Measurements from ENCODE around the gene TMEM185A. TPM values are rescaled to one million over a fixed set of nuclear protein-coding genes. Genes with fewer than 3 reads are reported as not detected.
"Not testable (repeated sequence)": the region's sequence is repeated elsewhere in the genome, so short reads cannot be mapped to it uniquely, and the experiment has no call there.

TMEM185A gene
- polyA plus RNA-seq, 12 donors = 15.2 to 38.1 (median 34.3) TPM; not detected in 1

GRCh38 chrX:149629730-149630387, 1.7 kb downstream of the TMEM185A start:
- DNase-seq = no peak

GRCh38 chrX:149628768-149629167, 2.8 kb downstream of the TMEM185A start:
- DNase-seq = no peak

- DNase-seq = no peak
Measured at GRCh38 chrX:149628280-149628679, 3.3 kb downstream of the TMEM185A start.

- DNase-seq = not testable (repeated sequence)
Measured at GRCh38 chrX:149626829-149627228, 4.8 kb downstream of the TMEM185A start.

- DNase-seq = not testable (repeated sequence)
Measured at GRCh38 chrX:149619662-149620061, 11.9 kb downstream of the TMEM185A start.

GRCh38 chrX:149618871-149619270, 12.7 kb downstream of the TMEM185A start:
- no peak for DNase-seq

- DNase-seq = no peak
Measured at GRCh38 chrX:149611623-149612175, 19.9 kb downstream of the TMEM185A start.

- DNase-seq = no peak
Measured at GRCh38 chrX:149610511-149610910, 21.1 kb downstream of the TMEM185A start.

GRCh38 chrX:149607699-149608098, 23.9 kb downstream of the TMEM185A start:
- DNase-seq = no peak

GRCh38 chrX:149605248-149605885, 26.2 kb downstream of the TMEM185A start:
- DNase-seq = not testable (repeated sequence)

- not testable (repeated sequence) for DNase-seq
Measured at GRCh38 chrX:149598603-149599002, 33.0 kb downstream of the TMEM185A start.

GRCh38 chrX:149595943-149596342, 35.6 kb downstream of the TMEM185A start:
- not testable (repeated sequence) for DNase-seq

GRCh38 chrX:149595214-149595613, 36.4 kb downstream of the TMEM185A start, which contains the start of gene HSFX2:
TSS of gene HSFX2 (minus strand) at chrX:149595314. CDS start at chrX:149594700, 614 bp downstream.
- not testable (repeated sequence) for DNase-seq

GRCh38 chrX:149590993-149591392, 40.6 kb downstream of the TMEM185A start:
- DNase-seq = not testable (repeated sequence)

- not testable (repeated sequence) for DNase-seq
Measured at GRCh38 chrX:149587359-149587758, 44.2 kb downstream of the TMEM185A start, which contains the start of gene MAGEA9B. TSS of gene MAGEA9B (minus strand) at chrX:149587459. CDS start at chrX:149583179, 4,280 bp downstream.

- not testable (repeated sequence) for DNase-seq
Measured at GRCh38 chrX:149585631-149586030, 46.0 kb downstream of the TMEM185A start.

GRCh38 chrX:149573456-149573855, 58.1 kb downstream of the TMEM185A start:
- DNase-seq = not testable (repeated sequence)

- DNase-seq = no peak
Measured at GRCh38 chrX:149572743-149573142, 58.8 kb downstream of the TMEM185A start.

GRCh38 chrX:149571770-149572169, 59.8 kb downstream of the TMEM185A start:
- no peak for DNase-seq

- no peak for DNase-seq
Measured at GRCh38 chrX:149570668-149571067, 60.9 kb downstream of the TMEM185A start.

GRCh38 chrX:149569770-149570169, 61.8 kb downstream of the TMEM185A start:
- no peak for DNase-seq

- DNase-seq = no peak
Measured at GRCh38 chrX:149568701-149569296, 62.8 kb downstream of the TMEM185A start.

Data from muscle of arm (tissue), 12 donors.